Activated naive CD4-positive, alpha-beta T cell treated with anti-CD3 and anti-CD28 coated beads, Interleukin-2, amount 50 U/mL, for 16 hours (primary cell): ENCODE results near the gene STAT4.

Source experiments
- DNase-seq: peaks from one replicate; pipeline ENCODE4 v3.0.0-alpha.2; 2020

The STAT4 gene

DNA sequence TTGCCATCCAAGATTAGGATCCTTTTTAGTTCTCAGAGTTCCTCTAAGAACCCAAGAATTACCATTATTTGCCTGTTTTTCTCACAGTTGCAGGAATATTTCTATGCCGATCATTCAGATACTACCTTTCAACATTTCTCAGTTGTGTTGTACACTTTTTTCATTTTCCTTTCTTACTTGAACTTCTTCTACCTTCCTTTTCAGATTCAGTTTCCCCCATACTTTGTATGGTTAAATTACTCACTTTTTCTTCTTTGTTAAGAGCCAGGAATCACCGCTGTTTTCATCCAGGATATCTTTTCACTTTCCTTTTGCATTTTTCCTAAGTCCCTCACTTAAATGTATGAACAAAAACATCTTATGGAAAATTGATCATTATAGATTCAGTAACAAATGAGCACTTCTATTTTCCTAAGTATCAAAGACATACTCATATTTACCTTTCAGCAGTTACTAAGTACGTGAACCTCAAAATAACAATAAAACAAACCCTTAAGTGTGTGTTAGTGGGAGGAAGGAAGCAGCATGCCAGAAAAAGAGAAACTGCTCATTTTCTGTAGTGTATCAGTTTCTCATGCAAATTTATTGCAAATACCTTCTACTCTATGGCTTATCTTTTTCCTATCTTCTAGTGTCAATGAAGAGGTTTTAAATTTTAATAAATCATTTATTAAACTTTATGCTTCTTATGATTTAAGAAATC, 72.5 kb downstream of the STAT4 start:
- DNase-seq: no peak

DNA sequence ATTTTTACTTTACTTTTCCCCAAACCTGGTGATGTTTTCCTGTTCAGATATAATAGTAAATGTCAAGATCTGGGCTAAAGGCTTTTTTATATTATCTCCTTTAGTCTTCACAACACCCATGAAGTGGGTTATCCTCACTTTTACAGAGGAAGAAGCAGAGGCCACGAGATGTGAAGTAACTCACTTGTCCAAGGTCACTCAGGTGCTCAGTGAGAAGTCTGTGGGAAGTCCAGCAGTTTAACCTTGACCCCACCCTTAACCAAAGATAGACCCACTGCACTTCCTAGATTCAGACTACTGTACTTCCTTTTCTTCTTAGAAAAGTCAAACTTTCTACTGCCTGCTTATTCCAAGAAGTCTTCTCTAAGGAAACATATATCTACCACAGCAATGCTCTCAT, 80.5 kb downstream of the STAT4 start:
- no peak for DNase-seq

DNA sequence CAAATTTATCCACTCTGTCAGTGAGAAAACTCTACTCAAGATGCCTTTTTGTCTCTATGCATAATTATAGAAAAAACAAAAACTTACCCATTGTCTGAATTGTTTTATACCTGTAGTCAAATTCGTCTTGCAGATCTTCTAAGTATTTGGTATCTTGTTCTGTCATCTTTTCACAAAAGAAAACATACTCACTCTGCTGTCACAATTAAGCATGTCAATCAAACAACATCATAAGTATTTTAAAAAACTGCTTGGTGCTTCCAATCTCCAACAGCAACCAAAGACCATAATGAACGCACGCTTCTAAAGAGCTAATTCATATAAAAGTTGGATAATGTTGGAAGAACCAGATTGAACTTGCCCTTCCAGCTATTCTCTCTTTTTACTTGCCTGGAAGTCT, 81.2 kb downstream of the STAT4 start:
- no peak for DNase-seq

DNA sequence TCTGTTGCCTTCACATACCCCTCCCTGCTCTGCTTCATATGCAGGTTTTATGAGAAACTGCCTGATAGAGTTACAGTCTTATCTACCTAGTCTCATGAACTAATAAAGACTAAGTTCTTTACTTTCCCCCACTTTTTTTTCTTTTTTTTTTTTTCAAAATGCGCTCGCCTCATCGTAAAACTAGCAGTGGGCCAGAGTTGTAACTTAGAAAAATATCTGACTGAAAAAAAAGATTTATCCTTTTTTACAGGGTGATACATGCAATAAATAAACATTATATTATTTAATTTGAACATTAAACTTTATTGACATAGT, 83.9 kb downstream of the STAT4 start:
- DNase-seq: no peak

DNA sequence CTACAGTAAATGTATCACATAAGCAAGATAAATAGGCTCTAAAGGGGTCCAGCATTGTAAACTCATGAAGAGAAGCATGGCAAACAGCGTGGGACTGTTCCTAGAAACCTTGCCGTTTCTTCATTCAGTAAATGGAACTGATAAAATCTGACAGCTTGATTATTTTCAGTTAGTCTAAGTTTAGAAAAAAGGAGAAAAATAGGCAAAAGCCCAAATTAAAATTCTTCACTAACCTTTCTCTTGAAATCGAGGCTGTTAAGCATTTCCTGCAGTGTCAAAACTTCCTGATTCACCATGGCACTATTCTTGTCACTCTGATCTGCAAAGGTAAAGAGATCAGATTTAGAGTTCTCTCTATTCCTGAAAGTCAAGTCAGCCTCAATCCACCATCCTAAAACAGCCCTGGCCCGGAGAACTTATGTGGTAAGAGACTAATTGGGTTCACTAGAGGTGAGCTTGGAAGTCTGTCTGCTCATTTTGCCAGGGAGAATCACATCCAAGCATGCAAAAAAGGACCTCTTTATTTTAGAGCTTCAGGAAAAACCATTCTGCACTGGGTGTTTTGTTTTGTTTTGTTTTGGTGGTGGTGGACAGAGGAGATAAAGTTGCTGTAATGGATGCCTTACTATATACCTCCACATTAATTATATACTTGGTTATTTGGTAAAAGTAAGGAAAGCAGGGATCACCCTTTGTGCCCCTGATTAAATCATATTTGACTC, 84.4 kb downstream of the STAT4 start:
- no peak for DNase-seq

DNA sequence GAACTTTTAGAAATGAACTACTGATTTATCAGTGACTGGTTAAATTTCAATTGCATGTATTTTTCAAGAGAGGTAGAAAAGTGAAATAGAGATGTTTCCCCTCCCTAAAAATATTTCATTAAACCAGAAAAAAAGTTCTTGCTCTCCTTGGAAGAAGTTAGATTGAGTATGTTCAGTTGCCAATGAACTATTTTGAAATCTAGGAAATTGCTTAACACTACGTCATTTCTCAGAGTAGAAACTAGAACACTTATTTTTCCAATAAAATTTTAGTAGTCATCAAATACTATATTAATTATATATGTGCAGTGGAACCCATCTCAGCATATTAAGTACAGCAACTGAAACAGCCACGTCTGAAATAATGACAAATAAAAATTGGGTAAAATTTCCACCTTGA, 85.0 kb downstream of the STAT4 start:
- DNase-seq: no peak

DNA sequence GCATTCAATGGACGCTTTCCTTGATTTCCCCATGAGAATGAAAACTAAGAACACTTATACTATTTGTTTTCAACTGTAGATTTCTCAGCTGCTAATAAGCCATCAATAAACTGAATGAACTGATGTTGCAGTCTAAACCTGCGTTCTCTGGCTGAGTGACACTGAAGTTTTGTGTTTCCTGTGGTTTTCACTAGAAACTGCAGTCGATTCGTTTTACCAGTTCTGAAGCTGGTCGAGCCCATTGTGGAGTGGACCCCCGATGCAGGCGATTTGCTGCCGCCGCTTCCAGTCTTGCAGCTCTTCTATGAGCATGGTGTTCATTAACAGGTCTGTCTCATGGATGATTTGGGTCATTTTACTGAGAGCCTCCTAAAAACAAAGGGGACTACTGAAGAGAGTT, 86.2 kb downstream of the STAT4 start:
- DNase-seq: peak; percentile 14

DNA sequence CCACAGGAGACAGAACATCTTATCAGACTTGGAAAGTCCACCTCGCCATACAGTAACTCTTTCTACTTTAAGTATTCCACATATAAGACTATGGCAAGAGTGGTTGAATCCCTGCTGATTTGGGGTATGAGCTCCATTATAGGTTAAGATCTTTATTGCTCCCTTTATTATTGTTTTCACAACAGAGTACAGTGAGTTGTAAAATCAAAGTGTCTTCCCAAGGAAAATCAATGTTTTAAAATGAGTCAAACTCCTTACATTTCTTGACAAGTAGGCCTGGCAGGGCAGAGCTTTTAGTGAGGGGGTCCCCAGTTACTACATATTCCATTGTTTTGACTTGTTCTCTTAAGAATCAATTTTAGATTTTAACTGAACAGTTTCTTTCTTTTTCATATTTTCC, 87.2 kb downstream of the STAT4 start:
- DNase-seq: no peak

DNA sequence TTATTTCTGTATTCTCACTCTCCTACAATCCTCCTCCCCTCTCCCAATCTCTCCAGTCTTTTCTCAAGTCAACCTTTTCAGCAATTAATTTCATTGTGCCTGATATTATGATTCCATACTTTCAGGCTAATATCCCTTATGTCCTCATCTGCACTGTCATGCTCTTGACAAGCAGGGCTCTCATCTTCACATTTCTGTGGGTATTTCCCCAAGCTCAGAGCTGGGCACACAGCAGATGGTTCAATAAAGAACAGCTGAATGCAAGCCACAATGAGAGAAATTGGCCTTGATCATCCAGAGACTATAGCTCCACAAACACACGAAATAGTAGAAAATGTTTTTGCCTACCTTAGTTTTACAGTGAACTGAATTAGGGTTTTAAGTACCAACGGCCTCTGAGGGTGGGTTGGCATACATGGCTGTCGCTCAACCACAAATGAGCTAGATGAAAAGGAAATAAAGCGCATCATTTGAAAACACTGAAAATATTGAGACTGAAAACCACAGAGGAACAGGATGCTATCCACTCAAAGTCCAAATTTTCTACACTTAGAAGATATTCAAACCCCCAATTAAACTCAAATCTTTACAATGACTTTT, 89.3 kb downstream of the STAT4 start:
- no peak for DNase-seq

DNA sequence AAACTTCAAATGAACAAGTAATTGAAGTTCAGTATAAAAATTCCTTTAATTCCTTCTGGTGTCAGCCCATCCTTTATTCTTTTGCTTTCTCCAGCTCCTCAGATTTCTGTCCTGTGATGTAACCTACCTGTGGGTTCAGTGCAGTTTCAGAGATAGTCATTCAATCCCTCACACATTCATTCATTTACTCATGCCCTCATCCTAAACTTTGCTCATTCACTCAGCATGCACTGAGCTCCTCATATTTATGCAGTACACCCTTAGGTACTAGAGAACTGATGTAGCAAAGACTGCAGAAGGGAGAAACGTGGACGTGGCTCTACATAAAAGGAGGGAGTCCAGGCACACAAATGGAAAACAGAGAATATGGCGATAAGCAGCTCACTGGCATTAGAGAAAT, 91.5 kb downstream of the STAT4 start:
- no peak for DNase-seq

DNA sequence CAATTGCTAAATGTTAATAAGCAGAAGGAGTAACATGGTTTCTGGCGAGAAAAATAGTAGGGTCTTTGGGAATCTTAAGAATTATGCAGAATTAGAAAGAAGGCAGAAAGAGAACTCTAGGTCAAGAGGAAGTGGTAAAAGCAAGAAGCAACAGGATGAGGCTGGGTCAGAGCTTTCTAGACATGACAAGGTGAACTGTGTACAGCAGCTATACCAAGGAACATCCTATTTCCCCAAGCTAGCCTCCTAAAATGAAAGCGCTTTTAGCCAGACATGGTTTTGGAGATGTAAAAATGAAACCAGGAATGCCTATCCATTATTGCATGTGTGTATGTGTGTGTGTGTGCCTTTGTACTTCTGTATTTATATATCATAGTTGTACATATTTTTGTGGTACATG, 94.6 kb downstream of the STAT4 start:
- no peak for DNase-seq

DNA sequence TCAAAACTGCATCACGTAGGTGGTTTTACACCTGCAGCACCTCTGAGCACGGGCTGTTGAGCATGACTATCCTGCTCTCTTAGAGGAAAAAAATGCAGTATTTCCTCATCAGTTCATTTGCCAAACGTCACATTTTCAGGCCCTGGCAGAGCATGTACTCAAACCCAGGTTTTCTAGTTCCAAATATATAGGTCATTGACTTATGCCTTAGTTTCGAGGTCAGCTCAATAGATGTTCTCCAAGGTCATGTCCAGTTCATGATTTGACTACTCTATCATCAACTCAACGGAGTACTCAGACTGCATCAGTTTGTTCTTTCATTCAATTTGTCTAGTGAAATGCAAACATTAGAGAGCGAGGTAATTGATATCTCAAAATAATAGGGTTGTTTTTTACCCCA, 97.5 kb downstream of the STAT4 start:
- no peak for DNase-seq

DNA sequence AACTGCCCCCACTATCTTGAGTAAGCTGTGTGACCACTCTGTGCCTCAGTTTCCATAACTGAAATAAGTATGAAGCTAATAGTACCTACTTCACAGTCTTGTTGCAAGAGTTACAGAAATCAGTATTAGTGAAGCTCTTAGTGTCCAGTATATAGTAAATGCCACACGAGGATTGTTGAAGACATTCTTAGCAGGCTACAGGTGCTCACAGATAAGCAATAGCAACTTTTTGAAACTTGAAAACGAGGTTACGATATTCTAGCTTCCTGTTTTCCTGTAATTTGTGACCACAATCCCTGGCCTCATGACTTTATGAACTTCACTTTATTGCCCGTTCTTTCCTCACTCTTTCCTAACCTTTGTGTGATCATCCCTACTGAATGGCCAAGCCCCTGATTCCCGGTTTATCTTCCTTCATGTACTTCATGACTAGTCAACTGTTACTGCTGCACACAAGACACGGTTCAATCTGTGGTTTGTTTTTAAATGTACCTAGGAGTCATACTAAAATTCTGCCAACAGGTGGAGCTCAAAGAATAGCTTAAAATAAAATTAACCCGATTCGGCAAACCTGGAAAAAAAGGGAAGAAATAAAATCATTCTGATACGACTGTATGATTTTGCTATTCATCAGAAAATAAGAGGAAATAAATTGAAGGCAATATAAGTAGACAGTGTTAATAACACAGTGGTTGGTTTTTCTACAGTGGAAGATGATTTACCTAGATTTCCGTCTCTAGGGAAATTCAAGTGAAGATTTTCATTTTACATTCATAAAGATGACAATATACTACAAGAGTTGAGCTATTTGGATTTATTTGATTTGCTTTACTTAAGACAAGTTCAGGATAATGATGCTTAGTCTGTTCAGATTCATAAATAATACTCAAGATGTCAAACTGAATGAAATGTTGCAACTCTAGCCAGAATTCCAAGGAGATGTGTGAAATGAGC, 98.7 kb downstream of the STAT4 start:
- DNase-seq: no peak

DNA sequence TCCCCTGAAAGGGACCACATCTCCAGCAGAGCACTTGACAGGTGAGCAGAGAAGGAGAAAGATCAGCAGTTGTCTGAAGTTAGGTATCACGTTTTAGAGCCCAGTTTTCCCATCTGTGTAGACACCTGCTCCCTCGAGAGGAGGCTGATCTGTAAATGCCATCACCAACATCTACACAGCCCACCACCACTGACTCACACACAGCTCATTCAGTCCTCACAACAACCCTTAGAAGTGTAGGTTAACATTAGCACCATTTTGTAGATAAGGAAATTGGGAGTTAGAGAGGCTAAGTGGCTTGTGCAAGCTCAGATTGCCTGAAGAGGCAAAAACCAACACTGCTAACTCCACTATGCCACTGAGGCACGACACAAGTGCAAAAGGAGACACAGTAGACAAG, 99.6 kb downstream of the STAT4 start:
- DNase-seq: no peak

DNA sequence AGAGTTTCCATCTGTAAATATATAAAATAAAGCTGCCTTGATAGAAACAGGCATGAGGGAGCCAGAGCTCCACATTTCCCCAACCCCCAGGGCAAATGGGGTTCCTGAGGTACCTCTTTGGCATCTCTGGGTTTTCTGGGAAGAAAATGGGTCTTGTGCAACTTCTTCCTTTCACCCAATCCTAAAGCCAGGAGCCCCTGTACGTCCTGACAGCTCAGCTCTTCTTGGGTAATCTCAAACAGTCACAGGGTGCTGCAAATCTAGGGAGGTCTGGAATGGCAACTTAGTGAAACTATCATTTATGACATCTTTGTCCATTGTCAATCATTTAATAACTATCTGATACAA, 100.2 kb downstream of the STAT4 start:
- no peak for DNase-seq

DNA sequence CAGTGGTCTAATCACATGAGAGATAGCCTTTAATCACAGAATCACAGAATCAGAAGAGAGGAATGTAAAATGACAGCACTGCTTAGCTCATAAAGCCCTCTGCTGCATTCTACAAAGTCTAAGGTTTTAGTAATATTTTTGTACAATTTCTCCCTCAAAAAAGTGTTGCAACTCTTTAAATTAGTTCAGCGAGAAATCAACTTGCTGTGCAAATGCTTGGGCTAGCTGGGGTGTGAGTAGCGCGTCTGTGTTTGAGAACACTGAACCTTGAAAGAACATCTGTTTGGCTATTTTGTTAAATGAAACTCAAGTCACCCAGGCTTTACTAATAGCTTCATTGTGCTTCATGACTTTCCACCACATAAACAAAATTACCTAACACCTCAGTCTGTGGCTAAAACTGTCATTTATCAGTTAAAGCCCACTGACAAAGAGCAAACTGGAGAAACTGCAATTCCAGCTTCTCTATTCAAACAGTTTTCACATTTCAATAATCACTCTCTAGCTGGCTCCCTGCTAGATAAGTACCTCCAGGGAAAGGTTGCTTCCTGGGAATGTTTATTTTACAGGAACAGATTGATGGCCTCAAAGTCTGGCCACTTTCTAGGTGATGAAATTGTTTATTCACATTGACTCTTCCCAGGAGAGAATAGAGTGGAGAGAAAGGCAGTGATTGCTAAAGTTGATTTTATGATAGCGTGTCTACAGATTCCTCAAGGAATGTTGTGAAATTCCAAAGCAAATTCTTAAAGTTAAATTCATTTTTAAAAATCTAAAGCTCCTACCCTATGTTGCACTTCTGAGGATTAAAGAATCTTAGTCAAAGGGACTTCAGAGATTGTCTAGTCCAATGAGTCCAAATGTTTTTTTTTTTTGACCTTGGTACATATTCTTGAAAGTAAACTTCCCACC, 100.8 kb downstream of the STAT4 start:
- DNase-seq: no peak

DNA sequence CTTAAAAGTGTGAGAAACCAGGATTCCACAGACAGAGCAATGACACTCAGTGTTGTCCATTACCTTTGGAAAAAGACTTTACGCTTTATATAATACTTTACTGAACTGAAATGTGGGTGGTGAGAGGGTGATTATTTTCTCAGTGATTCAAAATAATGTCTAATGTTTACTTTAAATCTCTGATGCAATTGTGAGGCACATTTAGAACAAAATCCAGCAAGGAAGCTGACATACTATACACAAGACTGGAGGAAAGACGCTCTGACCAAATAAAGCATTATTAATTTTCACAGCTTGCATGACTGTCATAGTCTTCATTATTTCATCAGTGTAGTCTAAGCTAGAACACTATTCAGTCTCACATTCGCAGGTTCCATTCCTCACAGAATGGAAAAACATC, 102.7 kb downstream of the STAT4 start:
- DNase-seq: no peak

DNA sequence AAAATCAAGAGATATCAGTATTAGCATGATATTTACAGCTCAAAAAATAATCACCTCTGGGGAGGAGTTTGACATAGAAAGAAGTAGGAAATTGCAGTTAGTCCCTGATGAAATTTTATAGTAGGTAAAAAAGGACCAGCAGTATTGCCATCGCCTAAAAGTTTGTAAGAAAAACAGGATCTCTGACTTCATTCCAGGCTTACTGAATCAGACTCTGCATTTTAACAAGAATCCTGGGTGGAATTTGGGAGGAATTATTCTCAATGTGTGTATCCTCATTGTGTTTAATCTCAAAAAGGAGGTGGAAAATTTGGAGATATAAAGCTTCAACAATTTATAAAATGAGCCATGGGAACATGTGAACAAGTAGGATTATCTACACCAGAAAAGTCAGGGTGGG, 105.7 kb downstream of the STAT4 start:
- DNase-seq: no peak

DNA sequence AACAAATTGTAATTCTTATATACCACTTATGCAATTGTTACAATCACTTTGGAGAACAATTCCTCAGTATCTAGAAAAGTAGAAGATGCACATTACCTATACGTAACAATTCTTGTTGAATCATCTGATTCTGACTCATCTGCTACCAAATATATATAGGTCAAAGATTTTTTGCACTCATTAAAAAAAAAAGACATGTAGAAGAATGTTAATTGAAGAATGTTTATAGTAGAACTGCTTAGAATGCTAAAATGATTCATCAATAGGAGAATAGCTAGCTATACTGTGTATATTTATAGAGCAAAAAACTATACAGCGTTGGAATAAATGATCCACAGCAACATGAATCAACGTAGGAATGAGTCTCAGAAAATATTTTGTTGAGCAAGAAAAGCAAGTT, 107.4 kb downstream of the STAT4 start:
- no peak for DNase-seq

DNA sequence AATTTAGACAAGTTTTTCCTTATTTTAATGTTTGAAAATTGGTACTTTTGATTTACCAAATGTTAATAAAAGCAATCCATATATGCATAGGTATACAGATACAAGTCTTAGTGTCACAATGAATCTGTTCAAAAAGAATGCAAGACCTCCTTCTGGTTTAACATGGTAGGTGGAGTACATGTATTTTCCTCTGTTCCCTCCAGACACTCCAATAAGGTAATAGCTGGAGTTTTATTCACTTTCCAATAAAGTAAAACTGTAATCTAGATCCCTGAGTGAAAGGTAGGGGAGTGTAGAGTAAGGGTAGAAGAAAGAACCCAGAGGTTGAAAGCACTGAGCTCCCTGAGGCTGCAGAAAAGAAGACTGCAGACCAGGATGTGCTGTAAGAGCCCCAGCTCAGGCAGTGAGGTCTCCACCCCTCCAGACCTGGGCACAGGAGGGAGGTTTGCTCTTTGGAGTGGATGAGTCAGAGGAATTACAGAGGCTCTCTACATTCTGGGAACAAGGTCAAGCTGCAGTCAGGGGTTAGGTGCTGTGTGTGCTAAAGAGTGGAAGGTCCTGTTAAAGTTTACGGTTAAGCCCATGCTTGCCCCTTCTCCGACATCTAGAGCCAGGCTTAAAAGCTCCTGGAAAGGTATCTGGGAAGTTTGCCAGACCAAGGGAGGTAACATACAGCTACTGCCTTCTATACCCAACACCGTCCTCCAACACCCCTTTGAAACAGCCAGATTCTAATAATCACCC, 109.2 kb downstream of the STAT4 start:
- DNase-seq: no peak

DNA sequence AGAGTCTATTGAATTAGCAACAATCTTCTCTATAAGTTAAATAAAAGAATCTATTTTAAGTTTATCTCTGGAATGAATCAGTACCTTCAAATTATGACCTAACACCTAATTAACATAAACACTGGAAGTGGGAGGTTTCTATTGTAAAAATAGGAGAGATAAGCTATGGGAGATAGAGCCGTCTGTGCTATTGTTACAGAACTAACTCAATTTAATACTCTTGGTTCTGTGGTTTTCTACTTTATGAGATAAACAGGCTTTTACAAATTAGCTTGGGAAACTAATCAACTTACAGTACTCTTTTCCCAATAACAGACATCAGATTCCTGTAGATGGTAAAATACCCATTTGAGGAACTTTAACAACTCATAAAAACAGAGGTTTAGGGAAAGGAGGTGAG, 111.2 kb downstream of the STAT4 start:
- DNase-seq: no peak

DNA sequence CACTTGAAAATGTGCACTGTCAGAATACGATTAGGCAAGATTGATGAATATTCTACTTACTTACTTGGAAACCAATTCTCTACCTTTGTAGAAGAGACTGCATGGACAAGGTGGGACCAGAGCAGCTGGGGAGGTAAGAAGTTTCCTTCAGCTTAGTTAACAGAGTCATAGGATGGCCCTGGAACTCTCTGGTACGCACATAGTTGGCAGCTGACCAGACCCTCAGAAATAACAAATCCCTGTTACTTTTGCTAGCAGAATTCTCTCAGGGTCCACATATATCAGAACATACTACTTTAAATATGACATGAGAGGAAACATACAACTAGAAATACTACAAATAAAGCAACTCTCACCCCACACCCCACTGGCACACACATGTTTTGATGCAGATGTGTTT, 112.1 kb downstream of the STAT4 start:
- DNase-seq: no peak
